ENCODE measurements around the gene XIRP2. TPM values are rescaled to one million over a fixed set of nuclear protein-coding genes. Genes with fewer than 3 reads are reported as not detected.

XIRP2 gene
- total RNA-seq, 2 experiments from 2014 or later = not detected

GRCh38 chr2:166900700-166901099 lies 12.4 kb downstream of the XIRP2 start:
- H3K4me3 Mint-ChIP-seq = no peak overlapping the region
- no peak for DNase-seq
- H3K36me3 Mint-ChIP-seq = no peaks in the 10 kb centered on the region
- H3K9me3 Mint-ChIP-seq = no peaks in the 10 kb centered on the region
- no peaks in the 10 kb centered on the region for H3K27me3 Mint-ChIP-seq
- no peaks in the 10 kb centered on the region for H3K4me1 Mint-ChIP-seq
- no peak overlapping the region for H3K27ac Mint-ChIP-seq

DNA sequence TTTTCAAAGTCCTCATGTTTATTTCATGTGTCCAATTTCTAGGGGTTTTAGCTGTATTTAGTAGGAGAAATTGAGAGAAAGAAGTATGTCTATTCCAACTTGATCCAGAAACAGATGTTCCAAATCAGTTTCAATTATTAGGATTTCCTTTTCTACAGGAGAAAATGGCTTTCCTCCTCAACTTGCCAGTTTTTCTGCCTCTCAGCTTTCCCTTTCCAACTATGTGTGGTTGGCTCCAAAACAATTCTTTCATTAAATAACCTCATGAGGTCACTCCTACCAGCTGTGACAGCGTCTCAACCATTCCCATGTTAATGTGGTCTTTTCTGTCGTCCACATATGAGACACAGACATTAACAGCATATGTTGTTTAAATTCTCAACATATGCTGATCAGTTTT lies 13.1 kb downstream of the XIRP2 start:
- H3K4me1 Mint-ChIP-seq = no peaks in the 10 kb centered on the region
- H3K27me3 Mint-ChIP-seq = no peaks in the 10 kb centered on the region

GRCh38 chr2:166916987-166917386 lies 28.7 kb downstream of the XIRP2 start:
- H3K27me3 Mint-ChIP-seq = peaks cover 7% of the 10 kb centered on the region
- H3K36me3 Mint-ChIP-seq = no peaks in the 10 kb centered on the region
- H3K27ac Mint-ChIP-seq = no peak overlapping the region
- no peaks in the 10 kb centered on the region for H3K4me1 Mint-ChIP-seq
- no peak for DNase-seq
- H3K9me3 Mint-ChIP-seq = peaks cover 1% of the 10 kb centered on the region
- no peak overlapping the region for H3K4me3 Mint-ChIP-seq

More for the DNA sequence above, 13.1 kb downstream of the XIRP2 start:
- H3K36me3 Mint-ChIP-seq = no peaks in the 10 kb centered on the region
- H3K27ac Mint-ChIP-seq = no peak overlapping the region
- no peak overlapping the region for H3K4me3 Mint-ChIP-seq
- no peak for DNase-seq
- H3K9me3 Mint-ChIP-seq = no peaks in the 10 kb centered on the region

DNA sequence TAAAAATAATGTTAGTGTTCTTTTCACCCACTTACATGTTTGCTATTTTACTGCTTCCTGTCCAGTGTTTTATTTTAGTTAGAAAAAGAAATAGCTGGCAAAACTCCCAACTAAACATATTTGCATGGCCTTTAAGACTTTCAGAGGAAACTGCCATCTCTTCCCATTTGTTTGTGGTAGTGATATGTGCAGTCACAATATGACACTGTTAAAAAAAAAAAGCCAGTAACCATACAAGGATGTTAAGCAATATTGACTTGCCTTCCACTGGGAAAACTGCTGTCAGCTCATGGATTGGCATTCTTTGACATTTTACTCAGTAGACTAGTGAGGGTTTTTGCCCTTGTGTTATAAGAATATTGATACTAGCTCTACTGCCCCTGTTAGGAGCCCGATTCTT lies 29.1 kb downstream of the XIRP2 start:
- Mint-ChIP-seq H3K36me3 (no peaks in the 10 kb centered on the region), H3K27ac (no peak overlapping the region), H3K27me3 (peaks cover 7% of the 10 kb centered on the region), H3K4me1 (no peaks in the 10 kb centered on the region), H3K4me3 (no peak overlapping the region), H3K9me3 (no peaks in the 10 kb centered on the region)
- DNase-seq = no peak

DNA sequence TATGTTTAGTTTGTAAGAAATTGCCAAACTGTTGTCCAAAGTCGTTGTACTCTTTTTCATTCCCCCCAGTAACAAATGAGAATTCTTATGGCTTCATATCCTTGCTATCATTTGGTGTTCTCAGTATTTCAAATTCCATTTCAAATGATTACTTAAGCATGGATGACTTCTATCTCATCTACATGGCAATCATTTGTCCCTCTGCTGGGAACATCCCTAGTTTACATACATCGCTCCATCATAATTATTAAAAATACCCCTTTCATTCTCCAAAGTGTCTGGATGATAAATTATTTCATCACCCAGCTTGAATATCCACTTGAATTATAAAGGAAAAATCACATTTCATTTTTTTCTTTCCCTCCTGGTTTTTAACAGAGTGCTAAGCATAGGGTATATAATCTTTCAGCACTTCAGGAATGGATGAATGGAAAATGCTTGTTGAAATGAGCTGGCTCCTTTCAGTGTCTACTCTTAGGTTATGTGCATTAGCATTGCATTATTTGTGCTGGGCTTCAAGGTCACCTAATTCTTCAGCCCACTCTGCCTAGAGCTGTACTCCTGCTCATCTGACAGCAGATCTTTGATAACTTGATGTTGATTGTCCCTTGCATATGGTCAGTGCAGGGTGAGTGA lies 33.1 kb downstream of the XIRP2 start:
- Mint-ChIP-seq H3K27me3 (no peaks in the 10 kb centered on the region), H3K4me3 (no peak overlapping the region), H3K4me1 (no peaks in the 10 kb centered on the region), H3K27ac (no peak overlapping the region), H3K9me3 (no peaks in the 10 kb centered on the region), H3K36me3 (no peaks in the 10 kb centered on the region)
- no peak for DNase-seq

DNA sequence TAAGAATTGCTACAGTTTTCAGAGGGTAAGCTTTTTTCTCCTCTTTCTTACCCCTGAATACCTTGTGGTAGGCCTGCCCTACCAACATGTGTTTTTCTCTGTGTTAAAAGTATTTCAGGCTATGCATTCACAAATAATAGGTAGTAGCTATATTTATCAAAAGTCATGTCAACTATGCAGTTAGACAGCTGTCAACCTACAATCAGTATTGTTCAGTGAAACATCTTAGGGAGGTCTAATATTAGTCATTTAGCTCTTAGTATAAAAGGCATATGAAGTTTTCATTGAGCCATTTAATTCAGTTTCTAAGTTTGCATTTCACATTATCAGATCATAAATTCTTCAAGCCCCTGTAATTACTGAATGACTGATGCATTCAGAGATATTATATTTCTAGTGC lies 36.7 kb downstream of the XIRP2 start:
- Mint-ChIP-seq H3K27me3 (no peaks in the 10 kb centered on the region), H3K9me3 (no peaks in the 10 kb centered on the region), H3K4me3 (no peak overlapping the region), H3K36me3 (no peaks in the 10 kb centered on the region), H3K27ac (no peak overlapping the region), H3K4me1 (no peaks in the 10 kb centered on the region)
- DNase-seq = no peak

DNA sequence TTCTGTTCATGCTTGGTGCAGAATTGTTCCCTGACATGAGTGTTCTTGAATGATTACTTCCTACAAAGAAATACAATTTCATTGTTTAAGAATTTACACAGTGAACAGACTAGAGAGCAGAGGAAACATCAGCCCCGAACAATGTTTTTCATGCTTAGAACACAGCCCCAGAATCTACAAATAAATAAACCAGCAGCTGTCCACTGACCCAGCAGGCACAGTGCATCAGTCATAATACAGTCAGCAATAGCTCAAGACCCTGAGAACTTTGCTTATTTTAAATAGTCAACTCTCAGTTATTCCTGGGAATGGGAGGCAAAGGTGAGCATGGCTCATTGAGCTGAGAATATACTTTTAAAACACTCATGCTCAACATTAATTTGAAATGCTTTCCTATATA lies 38.4 kb downstream of the XIRP2 start:
- Mint-ChIP-seq H3K4me1 (no peaks in the 10 kb centered on the region), H3K27me3 (no peaks in the 10 kb centered on the region), H3K36me3 (no peaks in the 10 kb centered on the region), H3K27ac (no peak overlapping the region), H3K4me3 (no peak overlapping the region), H3K9me3 (no peaks in the 10 kb centered on the region)
- no peak for DNase-seq

DNA sequence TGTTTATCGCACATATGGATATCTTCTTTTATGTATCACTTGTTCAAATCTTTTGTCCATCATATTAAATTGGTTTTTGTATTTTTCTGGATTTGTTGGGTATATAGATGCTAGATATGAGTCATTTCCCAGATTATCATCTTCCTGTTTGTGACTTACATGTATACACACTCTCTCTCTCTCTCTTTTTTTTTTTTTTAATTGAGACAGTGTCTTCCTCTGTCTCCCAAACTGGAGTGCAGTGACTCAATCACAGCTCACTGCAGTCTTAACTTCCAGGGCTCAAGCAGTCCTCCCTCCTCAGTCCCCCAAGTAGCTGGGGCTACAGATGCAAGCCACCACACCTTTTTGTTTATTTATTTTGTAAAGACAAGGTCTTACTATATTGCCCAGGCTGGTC lies 43.8 kb downstream of the XIRP2 start:
- Mint-ChIP-seq H3K4me1 (no peaks in the 10 kb centered on the region), H3K4me3 (no peak overlapping the region), H3K27ac (no peak overlapping the region)

DNA sequence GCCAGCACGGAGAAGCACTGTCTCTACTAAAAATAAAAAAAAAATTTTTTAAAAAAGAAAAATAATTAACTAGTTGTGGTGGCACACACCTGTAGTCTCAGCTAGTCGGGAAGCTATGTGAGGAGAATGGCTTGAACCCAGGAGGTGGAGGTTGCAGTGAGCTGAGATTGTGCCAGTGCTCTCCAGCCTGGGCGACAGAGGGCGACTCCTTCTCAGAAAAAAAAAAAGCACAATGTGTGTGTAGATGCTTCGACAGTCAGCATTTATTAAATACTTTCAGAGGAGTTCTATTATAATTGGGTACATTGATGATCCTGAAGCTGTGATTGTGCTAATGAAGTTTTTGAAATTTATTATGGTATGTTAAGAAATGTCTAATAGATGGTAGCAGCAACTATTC lies 46.5 kb downstream of the XIRP2 start:
- no peak for DNase-seq
- Mint-ChIP-seq H3K27me3 (no peaks in the 10 kb centered on the region), H3K4me1 (no peaks in the 10 kb centered on the region), H3K27ac (no peak overlapping the region), H3K36me3 (no peaks in the 10 kb centered on the region), H3K4me3 (no peak overlapping the region), H3K9me3 (peaks cover 5% of the 10 kb centered on the region)

More for the DNA sequence above, 43.8 kb downstream of the XIRP2 start:
- Mint-ChIP-seq H3K27me3 (no peaks in the 10 kb centered on the region), H3K36me3 (no peaks in the 10 kb centered on the region), H3K9me3 (peaks cover 4% of the 10 kb centered on the region)
- no peak for DNase-seq

DNA sequence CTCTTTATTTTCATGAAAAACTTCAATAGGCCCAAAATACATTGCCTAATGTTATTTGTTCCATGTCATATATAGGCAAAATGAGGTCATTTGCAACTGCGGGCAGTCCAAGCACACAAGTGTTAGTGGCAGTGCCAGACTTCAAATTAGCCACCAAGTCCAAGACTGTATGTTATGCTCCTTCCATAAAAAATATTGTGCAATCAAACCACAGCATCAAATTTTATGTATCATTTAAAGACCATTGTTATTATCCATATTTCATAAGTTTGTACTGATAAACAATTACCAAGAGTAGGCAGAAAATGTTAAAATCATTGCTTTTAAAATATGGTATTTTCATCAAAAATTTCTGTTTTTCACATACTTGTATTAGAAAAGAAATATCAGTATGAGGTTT lies 54.1 kb downstream of the XIRP2 start:
- no peaks in the 10 kb centered on the region for H3K36me3 Mint-ChIP-seq
- H3K27ac Mint-ChIP-seq = no peak overlapping the region
- no peaks in the 10 kb centered on the region for H3K27me3 Mint-ChIP-seq
- no peak for DNase-seq
- H3K4me1 Mint-ChIP-seq = no peaks in the 10 kb centered on the region
- H3K4me3 Mint-ChIP-seq = no peak overlapping the region
- no peaks in the 10 kb centered on the region for H3K9me3 Mint-ChIP-seq

GRCh38 chr2:166944909-166945308 lies 56.6 kb downstream of the XIRP2 start:
- no peak for DNase-seq
- no peak overlapping the region for H3K4me3 Mint-ChIP-seq
- no peaks in the 10 kb centered on the region for H3K36me3 Mint-ChIP-seq
- no peak overlapping the region for H3K27ac Mint-ChIP-seq
- no peaks in the 10 kb centered on the region for H3K9me3 Mint-ChIP-seq
- no peaks in the 10 kb centered on the region for H3K4me1 Mint-ChIP-seq
- H3K27me3 Mint-ChIP-seq = no peaks in the 10 kb centered on the region

DNA sequence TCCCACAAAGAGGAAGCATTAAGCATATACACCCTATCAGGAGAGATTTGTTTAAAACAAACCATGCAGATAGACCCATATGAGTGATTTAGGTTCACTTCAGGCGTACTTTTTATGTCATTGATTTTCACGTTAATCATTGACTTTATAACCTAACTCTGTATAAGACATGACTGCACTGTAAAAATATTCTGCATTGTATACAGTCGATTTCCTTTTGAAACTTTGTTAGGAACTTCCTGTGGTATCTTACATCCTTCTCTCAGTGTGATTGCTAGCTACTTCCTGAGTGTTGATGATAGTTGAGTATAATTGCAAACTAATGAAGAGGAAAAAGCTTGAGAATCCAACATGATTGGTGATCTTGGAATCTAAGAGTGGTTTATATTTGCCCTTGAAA lies 69.4 kb downstream of the XIRP2 start:
- Mint-ChIP-seq H3K9me3 (no peaks in the 10 kb centered on the region), H3K27ac (no peak overlapping the region), H3K4me3 (no peak overlapping the region), H3K4me1 (no peaks in the 10 kb centered on the region), H3K27me3 (no peaks in the 10 kb centered on the region), H3K36me3 (no peaks in the 10 kb centered on the region)
- DNase-seq = no peak

GRCh38 chr2:166958986-166959481 lies 70.8 kb downstream of the XIRP2 start:
- no peaks in the 10 kb centered on the region for H3K27me3 Mint-ChIP-seq

GRCh38 chr2:166959556-166959955 lies 71.3 kb downstream of the XIRP2 start:
- Mint-ChIP-seq H3K27me3 (no peaks in the 10 kb centered on the region), H3K36me3 (no peaks in the 10 kb centered on the region), H3K27ac (no peak overlapping the region), H3K4me3 (no peak overlapping the region), H3K9me3 (no peaks in the 10 kb centered on the region), H3K4me1 (no peaks in the 10 kb centered on the region)
- no peak for DNase-seq

More at GRCh38 chr2:166958986-166959481, 70.8 kb downstream of the XIRP2 start:
- no peaks in the 10 kb centered on the region for H3K9me3 Mint-ChIP-seq
- no peaks in the 10 kb centered on the region for H3K4me1 Mint-ChIP-seq
- H3K36me3 Mint-ChIP-seq = no peaks in the 10 kb centered on the region
- no peak overlapping the region for H3K4me3 Mint-ChIP-seq
- no peak overlapping the region for H3K27ac Mint-ChIP-seq
- DNase-seq = no peak

- Mint-ChIP-seq H3K9me3 (no peaks in the 10 kb centered on the region), H3K36me3 (no peaks in the 10 kb centered on the region), H3K27ac (no peak overlapping the region), H3K4me3 (no peak overlapping the region), H3K27me3 (no peaks in the 10 kb centered on the region), H3K4me1 (no peaks in the 10 kb centered on the region)
- no peak for DNase-seq
These were observed 72.5 kb downstream of the XIRP2 start for GRCh38 chr2:166960702-166961270.

DNA sequence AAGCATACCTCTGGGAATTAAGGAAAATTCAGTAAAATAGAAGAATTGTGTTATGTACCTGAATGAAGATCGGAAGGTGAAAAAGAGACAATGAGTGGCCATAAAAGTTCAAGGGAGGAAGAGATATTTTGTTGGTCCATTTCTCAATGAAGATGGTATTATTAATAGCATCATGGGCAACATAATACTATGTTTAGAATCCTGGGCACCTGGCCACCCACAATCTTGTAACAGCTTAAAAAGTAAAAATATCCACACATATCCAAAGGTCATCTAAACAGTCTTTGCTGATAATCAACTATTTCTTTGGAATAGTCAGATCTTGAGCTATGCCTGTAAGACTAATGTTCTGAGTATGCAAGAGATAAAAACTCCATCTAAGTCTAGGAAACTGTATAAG lies 73.7 kb downstream of the XIRP2 start:
- no peaks in the 10 kb centered on the region for H3K4me1 Mint-ChIP-seq
- H3K27me3 Mint-ChIP-seq = no peaks in the 10 kb centered on the region
- H3K9me3 Mint-ChIP-seq = no peaks in the 10 kb centered on the region
- DNase-seq = no peak
- H3K27ac Mint-ChIP-seq = no peak overlapping the region
- no peak overlapping the region for H3K4me3 Mint-ChIP-seq
- H3K36me3 Mint-ChIP-seq = no peaks in the 10 kb centered on the region

Data from activated naive CD8-positive, alpha-beta T cell treated with anti-CD3 and anti-CD28 coated beads for 36 hours (primary cell).